ENCODE results near the gene ATG10.

ATG10 gene

GRCh38 chr5:82107267-82107666 lies 135.4 kb downstream of the ATG10 start:
- TF ChIP-seq EGR1 (IDR thresholded peaks at IDR 0.05): no peak
- TF ChIP-seq ZBTB7A (IDR thresholded peaks at IDR 0.05; ENCODE audit: low read depth): no peak
- no peak for TF ChIP-seq USF1 (IDR thresholded peaks at IDR 0.05)
- TF ChIP-seq RAD21 (IDR thresholded peaks at IDR 0.05; ENCODE audit: low read depth): peak; percentile 27

- TF ChIP-seq RAD21 (IDR thresholded peaks at IDR 0.05; ENCODE audit: low read depth) (no peak), MAX (IDR thresholded peaks at IDR 0.05) (no peak), USF1 (IDR thresholded peaks at IDR 0.05) (no peak), FOXM1 (IDR thresholded peaks at IDR 0.05; ENCODE audit: borderline replicate concordance, low read depth) (no peak), TAF1 (IDR thresholded peaks at IDR 0.05; ENCODE audit: low read depth) (no peak), NFIC (IDR thresholded peaks at IDR 0.05) (no peak), ZBTB7A (IDR thresholded peaks at IDR 0.05; ENCODE audit: low read depth) (no peak), TEAD4 (IDR thresholded peaks at IDR 0.05) (no peak), TCF12 (IDR thresholded peaks at IDR 0.05; ENCODE audit: low read depth) (no peak), EP300 (IDR thresholded peaks at IDR 0.05; ENCODE audit: borderline replicate concordance) (no peak), YY1 (IDR thresholded peaks at IDR 0.05; ENCODE audit: low read depth) (no peak), CREB1 (IDR thresholded peaks at IDR 0.05; ENCODE audit: low read depth) (no peak)
These were observed 137.2 kb downstream of the ATG10 start for GRCh38 chr5:82109013-82109412.

GRCh38 chr5:82111191-82111590 lies 139.4 kb downstream of the ATG10 start:
- TF ChIP-seq TEAD4 (IDR thresholded peaks at IDR 0.05): no peak

GRCh38 chr5:82115858-82116257 lies 144.0 kb downstream of the ATG10 start:
- no peak for TF ChIP-seq USF1 (IDR thresholded peaks at IDR 0.05)

GRCh38 chr5:82119889-82120288 lies 148.1 kb downstream of the ATG10 start:
- no peak for TF ChIP-seq ZBTB7A (IDR thresholded peaks at IDR 0.05; ENCODE audit: low read depth)
- no peak for TF ChIP-seq EP300 (IDR thresholded peaks at IDR 0.05; ENCODE audit: borderline replicate concordance)
- TF ChIP-seq FOXM1 (IDR thresholded peaks at IDR 0.05; ENCODE audit: borderline replicate concordance, low read depth): no peak
- no peak for TF ChIP-seq CEBPB (IDR thresholded peaks at IDR 0.05)
- no peak for TF ChIP-seq TCF12 (IDR thresholded peaks at IDR 0.05; ENCODE audit: low read depth)
- no peak for TF ChIP-seq TEAD4 (IDR thresholded peaks at IDR 0.05)

- TF ChIP-seq TAF1 (IDR thresholded peaks at IDR 0.05; ENCODE audit: low read depth): no peak
- TF ChIP-seq RAD21 (IDR thresholded peaks at IDR 0.05; ENCODE audit: low read depth): no peak
- no peak for TF ChIP-seq REST (IDR thresholded peaks at IDR 0.05; ENCODE audit: low read depth)
- no peak for TF ChIP-seq TEAD4 (IDR thresholded peaks at IDR 0.05)
- TF ChIP-seq CEBPB (IDR thresholded peaks at IDR 0.05): no peak
- no peak for TF ChIP-seq MAX (IDR thresholded peaks at IDR 0.05)
- TF ChIP-seq USF1 (IDR thresholded peaks at IDR 0.05): no peak
- no peak for TF ChIP-seq YY1 (IDR thresholded peaks at IDR 0.05; ENCODE audit: low read depth)
- no peak for TF ChIP-seq TCF12 (IDR thresholded peaks at IDR 0.05; ENCODE audit: low read depth)
- no peak for TF ChIP-seq NFIC (IDR thresholded peaks at IDR 0.05)
- no peak for TF ChIP-seq EGR1 (IDR thresholded peaks at IDR 0.05)
- TF ChIP-seq ZBTB7A (IDR thresholded peaks at IDR 0.05; ENCODE audit: low read depth): no peak
- no peak for TF ChIP-seq CREB1 (IDR thresholded peaks at IDR 0.05; ENCODE audit: low read depth)
- no peak for TF ChIP-seq FOXM1 (IDR thresholded peaks at IDR 0.05; ENCODE audit: borderline replicate concordance, low read depth)
- no peak for TF ChIP-seq EP300 (IDR thresholded peaks at IDR 0.05; ENCODE audit: borderline replicate concordance)
These were observed 158.0 kb downstream of the ATG10 start for GRCh38 chr5:82129723-82130285.

GRCh38 chr5:82130602-82131001 lies 158.8 kb downstream of the ATG10 start:
- TF ChIP-seq RAD21 (IDR thresholded peaks at IDR 0.05; ENCODE audit: low read depth) (no peak), TEAD4 (IDR thresholded peaks at IDR 0.05) (no peak), YY1 (IDR thresholded peaks at IDR 0.05; ENCODE audit: low read depth) (no peak), EGR1 (IDR thresholded peaks at IDR 0.05) (no peak)

GRCh38 chr5:82137205-82137604 lies 165.4 kb downstream of the ATG10 start:
- no peak for TF ChIP-seq TCF12 (IDR thresholded peaks at IDR 0.05; ENCODE audit: low read depth)
- TF ChIP-seq REST (IDR thresholded peaks at IDR 0.05; ENCODE audit: low read depth): no peak
- no peak for TF ChIP-seq USF1 (IDR thresholded peaks at IDR 0.05)
- no peak for TF ChIP-seq EP300 (IDR thresholded peaks at IDR 0.05; ENCODE audit: borderline replicate concordance)
- TF ChIP-seq RAD21 (IDR thresholded peaks at IDR 0.05; ENCODE audit: low read depth): no peak
- no peak for TF ChIP-seq TEAD4 (IDR thresholded peaks at IDR 0.05)
- TF ChIP-seq EGR1 (IDR thresholded peaks at IDR 0.05): no peak
- no peak for TF ChIP-seq MAX (IDR thresholded peaks at IDR 0.05)
- no peak for TF ChIP-seq CEBPB (IDR thresholded peaks at IDR 0.05)
- no peak for TF ChIP-seq ZBTB7A (IDR thresholded peaks at IDR 0.05; ENCODE audit: low read depth)
- TF ChIP-seq NFIC (IDR thresholded peaks at IDR 0.05): no peak
- no peak for TF ChIP-seq TAF1 (IDR thresholded peaks at IDR 0.05; ENCODE audit: low read depth)
